ENCODE results near the gene USP21. TPM values are rescaled to one million over a fixed set of nuclear protein-coding genes. Genes with fewer than 3 reads are reported as not detected.

Gene USP21
- total and polyA plus RNA-seq, 2 of the 13 experiments (the other 11 are each of a cell fraction or from before 2014, with no cell fraction given) = 10.1 to 33.1 TPM

GRCh38 chr1:161153682-161154337, 5.5 kb upstream of the USP21 start, which contains the start of gene UFC1 (continued):
- no peak for TF ChIP-seq ZBTB38 (CRISPR knock-in tag; IDR thresholded peaks at IDR 0.05)
- TF ChIP-seq LRRFIP1 (CRISPR knock-in tag; conservative IDR thresholded peaks at IDR 0.05) = no peak
- TF ChIP-seq ZNF34 (CRISPR knock-in tag; IDR thresholded peaks at IDR 0.05; ENCODE audit: borderline replicate concordance) = no peak; the same call in 1 of the 2 replicates
- TF ChIP-seq FOSL1 (CRISPR knock-in tag; IDR thresholded peaks at IDR 0.05; ENCODE audit: borderline replicate concordance) = no peak
- TF ChIP-seq POLR2A (IDR thresholded peaks at IDR 0.05; ENCODE audit: insufficient read depth in 1 of 2, low read depth in 2 of 2, low read length in 2 of 2) = peak; percentile 77 to 93
- peak; percentile 44; the same call in 1 of the 2 replicates for TF ChIP-seq PITX1 (CRISPR knock-in tag; IDR thresholded peaks at IDR 0.05)
- TF ChIP-seq HNF1A (IDR thresholded peaks at IDR 0.05; ENCODE audit: low read depth) = 0 out of 2 replicates have a peak, but pooled peaks have one; percentile 29
- no peak for TF ChIP-seq HNF1A (CRISPR knock-in tag; IDR thresholded peaks at IDR 0.05; ENCODE audit: borderline replicate concordance)
- no peak for TF ChIP-seq CCAR2 (optimal IDR thresholded peaks at IDR 0.05; ENCODE audit: low read depth, low read length)
- 0 out of 2 replicates have a peak, but pooled peaks have one; percentile 9 for TF ChIP-seq ZBTB33 (CRISPR knock-in tag; IDR thresholded peaks at IDR 0.05)
- 0 out of 2 replicates have a peak, but pooled peaks have one; percentile 47 for TF ChIP-seq ZNF878 (CRISPR knock-in tag; IDR thresholded peaks at IDR 0.05)
- TF ChIP-seq BCL6 (CRISPR knock-in tag; IDR thresholded peaks at IDR 0.05) = no peak; the same call in 1 of the 2 replicates
- no peak for TF ChIP-seq ZNF296 (CRISPR knock-in tag; conservative IDR thresholded peaks at IDR 0.05)
- peak; percentile 94 for TF ChIP-seq YEATS4 (CRISPR knock-in tag; IDR thresholded peaks at IDR 0.05; ENCODE audit: borderline replicate concordance)
- TF ChIP-seq ATF5 (CRISPR knock-in tag; IDR thresholded peaks at IDR 0.05; ENCODE audit: low read depth) = 0 out of 2 replicates have a peak, but pooled peaks have one; percentile 23
- TF ChIP-seq ZNF276 (CRISPR knock-in tag; IDR thresholded peaks at IDR 0.05; ENCODE audit: low read depth) = 0 out of 2 replicates have a peak, but pooled peaks have one; percentile 18
- no peak for TF ChIP-seq ZNF775 (CRISPR knock-in tag; IDR thresholded peaks at IDR 0.05; ENCODE audit: borderline replicate concordance)
- TF ChIP-seq TBX3 (IDR thresholded peaks at IDR 0.05; ENCODE audit: borderline replicate concordance) = peak; percentile 48; the same call in 1 of the 2 replicates
